Glutamatergic neuron (in vitro differentiated cells): ENCODE results near the gene HIVEP3. TPM values are rescaled to one million over a fixed set of nuclear protein-coding genes. Genes with fewer than 3 reads are reported as not detected.

Experiments used
- DNase-seq: peaks from one replicate; pipeline ENCODE4 v3.0.0; 2022
- H3K27ac Mint-ChIP-seq: one replicate; pipeline ENCODE4 v1.8.0; 2020; ENCODE audit warnings: mild to moderate bottlenecking, mixed read lengths, inconsistent platforms; ENCODE audit not compliant: unreplicated experiment
- H3K27me3 Mint-ChIP-seq: one replicate; pipeline ENCODE4 v1.8.0; 2020; ENCODE audit warnings: mild to moderate bottlenecking, moderate library complexity, mixed read lengths, inconsistent platforms; ENCODE audit not compliant: unreplicated experiment
- H3K36me3 Mint-ChIP-seq: one replicate; pipeline ENCODE4 v1.8.0; 2020; ENCODE audit warnings: mild to moderate bottlenecking, mixed read lengths, inconsistent platforms; ENCODE audit not compliant: unreplicated experiment
- H3K4me1 Mint-ChIP-seq: one replicate; pipeline ENCODE4 v1.8.0; 2020; ENCODE audit warnings: mild to moderate bottlenecking, low read depth, mixed read lengths, inconsistent platforms; ENCODE audit not compliant: unreplicated experiment
- H3K4me3 Mint-ChIP-seq: one replicate; pipeline ENCODE4 v1.8.0; 2020; ENCODE audit warnings: mild to moderate bottlenecking, mixed read lengths, inconsistent platforms; ENCODE audit not compliant: unreplicated experiment
- H3K9me3 Mint-ChIP-seq: one replicate; pipeline ENCODE4 v1.8.0; 2020; ENCODE audit warnings: mild to moderate bottlenecking, moderate library complexity, mixed read lengths, inconsistent platforms; ENCODE audit not compliant: unreplicated experiment
- CTCF ChIP-seq: fragments of 200-600 bp; sonication (generic); IDR thresholded peaks from one replicate; pipeline ENCODE4 v1.5.0; 2021; ENCODE audit not compliant: partially characterized antibody, unreplicated experiment
- total RNA-seq: library from RNA; stranded (reverse); fragmentation: NEBNext Ultra II Directional; extraction: Animal tissue kit (Norgen Biotek cat#: 25700); gene quantifications from one replicate; pipeline ENCODE4 v1.2.1, GENCODE V29; 2021; ENCODE audit not compliant: unreplicated experiment

HIVEP3 gene
- total RNA-seq, 1 donor from 2014 or later, result 15.1 TPM

- Mint-ChIP-seq H3K9me3 (peaks cover 3% of the 10 kb centered on the region), H3K36me3 (peaks cover 5% of the 10 kb centered on the region), H3K4me1 (peaks cover 32% of the 10 kb centered on the region), H3K27me3 (peaks cover 4% of the 10 kb centered on the region), H3K4me3 (no peak overlapping the region), H3K27ac (no peak overlapping the region)
- no peak for DNase-seq
- no peak for TF ChIP-seq CTCF
Measured at GRCh38 chr1:41767534-41768525, 150.9 kb downstream of the HIVEP3 start.

- Mint-ChIP-seq H3K27me3 (peaks cover 6% of the 10 kb centered on the region), H3K27ac (no peak overlapping the region), H3K36me3 (peaks cover 11% of the 10 kb centered on the region), H3K4me1 (peaks cover 32% of the 10 kb centered on the region), H3K9me3 (peaks cover 3% of the 10 kb centered on the region), H3K4me3 (no peak overlapping the region)
- DNase-seq, result no peak
- TF ChIP-seq CTCF, result no peak
Measured at GRCh38 chr1:41766546-41766945, 152.2 kb downstream of the HIVEP3 start.

GRCh38 chr1:41766041-41766440 is 152.7 kb downstream of the HIVEP3 start:
- peaks cover 3% of the 10 kb centered on the region for H3K9me3 Mint-ChIP-seq
- no peak overlapping the region for H3K27ac Mint-ChIP-seq
- TF ChIP-seq CTCF, result no peak
- H3K4me1 Mint-ChIP-seq, result peaks cover 32% of the 10 kb centered on the region
- no peak overlapping the region for H3K4me3 Mint-ChIP-seq
- DNase-seq, result no peak
- peaks cover 6% of the 10 kb centered on the region for H3K27me3 Mint-ChIP-seq
- peaks cover 13% of the 10 kb centered on the region for H3K36me3 Mint-ChIP-seq

GRCh38 chr1:41765152-41765551 is 153.6 kb downstream of the HIVEP3 start:
- peaks cover 5% of the 10 kb centered on the region for H3K9me3 Mint-ChIP-seq
- TF ChIP-seq CTCF, result no peak
- H3K27me3 Mint-ChIP-seq, result peaks cover 6% of the 10 kb centered on the region
- peaks cover 32% of the 10 kb centered on the region for H3K4me1 Mint-ChIP-seq
- H3K36me3 Mint-ChIP-seq, result peaks cover 13% of the 10 kb centered on the region
- no peak overlapping the region for H3K27ac Mint-ChIP-seq
- H3K4me3 Mint-ChIP-seq, result no peak overlapping the region
- DNase-seq, result no peak

- Mint-ChIP-seq H3K4me1 (peaks cover 32% of the 10 kb centered on the region), H3K36me3 (peaks cover 13% of the 10 kb centered on the region), H3K4me3 (no peak overlapping the region), H3K9me3 (peaks cover 5% of the 10 kb centered on the region), H3K27ac (no peak overlapping the region), H3K27me3 (peaks cover 6% of the 10 kb centered on the region)
- no peak for DNase-seq
- TF ChIP-seq CTCF, result no peak
Measured at GRCh38 chr1:41764656-41765055, 154.1 kb downstream of the HIVEP3 start.
